GM19351 (cell line): ENCODE results near the gene ZHX3.
"Not testable (repeated sequence)": the region's sequence is repeated elsewhere in the genome, so short reads cannot be mapped to it uniquely, and the experiment has no call there.

Experiments
- ATAC-seq: cut with Tn5 transposase; IDR thresholded peaks from one replicate; pipeline ENCODE4 v1.9.1; 2021; ENCODE audit warnings: mild to moderate bottlenecking, moderate library complexity; ENCODE audit not compliant: unreplicated experiment

The ZHX3 gene

GRCh38 chr20:41137614-41138474 lies 179.7 kb downstream of the ZHX3 start:
- ATAC-seq, result peak; percentile 11

DNA sequence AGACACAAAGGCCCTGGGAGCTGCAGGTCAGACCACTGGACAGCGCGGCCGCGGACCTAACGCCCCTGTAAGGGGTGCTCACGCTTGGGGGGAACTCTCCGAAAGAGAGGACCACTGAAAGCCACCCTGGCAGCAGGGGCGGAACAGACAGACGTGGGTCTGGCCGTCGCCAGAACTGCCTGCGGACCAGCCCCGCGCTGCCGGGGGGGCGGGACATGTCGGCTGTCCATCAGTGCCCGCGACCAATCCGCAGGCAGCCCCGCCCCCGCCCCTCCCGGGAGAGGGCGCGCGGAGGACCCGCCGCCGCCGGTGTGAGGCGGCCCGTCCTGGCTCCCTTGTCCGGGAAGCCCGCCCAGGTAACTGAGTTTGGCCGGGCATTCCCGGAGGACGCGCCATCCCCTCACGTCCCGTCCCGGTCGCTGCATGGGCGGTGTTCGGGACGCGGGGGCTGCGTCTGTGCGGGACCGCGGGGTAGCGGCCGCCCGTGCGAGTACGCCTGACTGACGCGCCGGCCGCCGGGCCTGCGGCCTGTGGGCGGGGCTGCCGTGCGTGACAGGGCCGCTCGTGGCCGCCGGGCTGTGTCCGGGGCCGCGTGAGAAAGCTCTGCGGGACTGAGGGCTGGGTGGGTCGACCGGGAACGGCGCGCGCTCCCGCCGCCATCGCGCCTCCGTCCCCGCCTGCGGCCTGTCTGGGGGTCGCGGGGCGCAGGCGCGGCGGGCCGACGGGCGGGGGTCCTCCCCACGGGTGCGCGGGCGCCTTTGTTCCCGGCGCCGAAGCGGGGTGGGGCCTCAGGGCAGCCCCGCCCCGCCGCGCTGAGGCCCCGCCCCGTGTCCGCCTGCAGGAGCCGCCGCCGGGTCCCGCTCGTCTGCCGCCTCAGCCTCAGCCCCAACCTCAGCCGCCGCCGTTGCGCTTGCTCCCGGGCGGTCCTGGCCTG lies 180.6 kb downstream of the ZHX3 start, which contains the start of gene PLCG1:
Gene PLCG1, plus strand, starts transcription at position 864 of the 934 bp plus-strand sequence. CDS start 99 bp downstream, outside the sequence.
- ATAC-seq, result peak; percentile 61

GRCh38 chr20:41135888-41136679 lies 181.4 kb downstream of the ZHX3 start:
- no peak for ATAC-seq

DNA sequence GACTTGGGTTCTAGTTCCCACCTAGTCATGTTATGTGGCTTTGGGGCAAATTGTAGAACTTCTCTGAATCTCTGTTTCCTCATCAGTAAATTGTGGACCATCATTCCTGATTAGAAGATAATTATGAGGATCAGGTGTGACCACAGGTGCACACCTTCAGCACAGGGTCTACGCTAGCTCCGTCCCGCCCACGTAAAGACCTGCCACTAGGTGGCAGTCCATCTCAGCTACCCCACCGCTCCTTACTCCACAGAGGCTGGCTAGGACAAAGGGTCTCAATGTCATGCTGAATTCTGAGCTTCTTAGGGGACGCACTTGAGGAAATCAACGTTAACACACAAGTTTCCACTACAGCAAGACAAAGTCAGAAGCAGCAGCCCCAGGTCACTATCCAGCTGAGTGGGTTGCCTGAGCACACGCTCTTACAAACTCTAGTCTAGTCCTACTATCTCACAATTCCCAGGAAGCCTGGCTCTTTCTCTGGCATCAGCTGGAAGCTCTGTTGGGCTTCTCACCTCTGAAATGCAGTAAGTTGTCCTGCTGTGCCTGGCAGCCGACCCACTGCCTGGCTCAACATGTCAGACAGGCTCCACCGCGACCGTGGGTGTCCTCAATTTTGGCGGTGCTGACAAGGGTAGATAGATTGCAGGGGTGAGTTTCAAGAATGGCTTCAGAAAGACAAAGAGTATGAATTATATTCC lies 182.2 kb downstream of the ZHX3 start:
- no peak for ATAC-seq

GRCh38 chr20:41134362-41135186 lies 183.0 kb downstream of the ZHX3 start:
- no peak for ATAC-seq

GRCh38 chr20:41133709-41134361 lies 183.7 kb downstream of the ZHX3 start:
- ATAC-seq, result peak; percentile 57

DNA sequence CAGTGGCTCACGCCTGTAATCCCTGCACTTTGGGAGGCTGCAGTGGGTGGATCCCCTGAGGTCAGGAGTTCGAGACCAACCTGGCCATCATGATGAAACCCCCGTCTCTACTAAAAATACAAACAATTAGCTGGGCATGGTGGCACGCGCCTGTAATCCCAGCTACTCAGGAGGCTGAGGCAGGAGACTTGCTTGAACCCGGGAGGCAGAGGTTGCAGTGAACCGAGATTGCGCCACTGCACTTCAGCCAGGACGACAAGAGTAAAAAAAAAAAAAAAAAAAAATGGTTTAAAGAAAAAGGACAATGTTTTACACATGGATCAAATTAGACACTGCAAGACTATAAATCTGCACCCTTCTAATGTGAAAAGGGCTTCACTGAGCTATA lies 185.1 kb downstream of the ZHX3 start:
- ATAC-seq, result not testable (repeated sequence)

DNA sequence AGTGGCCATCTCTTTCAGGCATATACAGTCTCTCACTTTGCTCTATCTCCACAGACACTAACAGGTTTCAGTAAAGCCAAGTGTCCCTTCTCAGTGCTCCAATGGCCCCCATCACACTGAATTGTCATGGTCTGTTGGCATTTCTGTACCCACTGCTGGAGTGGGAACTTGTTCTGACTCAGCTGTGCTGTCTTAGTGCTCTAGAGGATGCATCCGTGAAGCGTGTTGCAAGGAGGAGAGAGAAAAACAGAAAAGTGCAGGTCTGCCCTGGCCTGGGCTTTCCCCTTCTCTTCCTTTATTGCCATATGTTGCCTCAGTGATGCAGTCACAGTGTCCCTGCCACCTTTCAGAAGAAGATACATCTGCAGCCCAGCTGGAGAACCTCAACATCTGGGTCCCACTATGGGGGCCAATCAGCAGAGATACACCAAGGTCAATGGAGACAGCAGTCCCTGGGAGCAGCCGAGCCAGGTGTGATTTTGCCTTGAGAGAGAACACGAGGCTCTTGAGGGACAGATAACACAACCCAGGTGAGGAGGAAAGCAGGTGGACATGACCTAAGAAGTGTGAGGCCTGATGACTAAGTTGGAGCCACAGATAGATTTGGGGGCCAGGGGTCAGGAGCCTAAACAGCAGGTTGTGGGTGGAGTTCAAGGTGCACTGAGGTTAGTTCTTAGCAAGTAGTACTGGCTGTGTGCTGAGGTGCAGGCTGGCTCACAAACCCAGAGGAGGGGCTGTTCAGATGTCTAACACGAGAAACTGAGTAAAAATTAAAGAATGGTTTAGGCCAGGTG lies 185.7 kb downstream of the ZHX3 start:
- peak; percentile 36 for ATAC-seq
